SKM-1 treated with dmso at 0.1 percent for 144 hours (cell line): ENCODE data around the gene RFTN2.
"Not testable (repeated sequence)": the region's sequence is repeated elsewhere in the genome, so short reads cannot be mapped to it uniquely, and the experiment has no call there.

Source experiments
- DNase-seq: peaks from one replicate; lab custom pipeline; 2025; ENCODE audit not compliant: unreplicated experiment; lab: John Stamatoyannopoulos, UW

RFTN2 gene

DNA sequence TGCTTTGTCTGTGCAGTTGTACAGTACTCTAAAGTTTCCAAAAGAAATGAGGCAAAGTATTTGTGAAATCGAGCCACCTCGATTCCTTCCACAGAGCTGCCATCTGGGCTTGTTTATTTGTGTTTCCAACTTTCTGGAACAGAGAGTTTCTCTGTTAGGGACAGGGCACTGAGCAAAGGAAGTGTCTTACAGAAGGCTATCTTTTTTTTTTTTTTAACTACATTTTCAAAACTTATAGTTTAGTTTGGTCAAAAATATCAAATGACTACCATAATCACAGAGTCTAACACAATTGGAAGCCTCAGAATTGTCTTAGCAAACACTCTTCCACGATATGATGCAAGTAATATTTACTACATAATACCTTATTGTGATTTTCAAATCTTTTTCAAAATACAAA, 796 bp downstream of the RFTN2 start:
- DNase-seq, result no peak

DNA sequence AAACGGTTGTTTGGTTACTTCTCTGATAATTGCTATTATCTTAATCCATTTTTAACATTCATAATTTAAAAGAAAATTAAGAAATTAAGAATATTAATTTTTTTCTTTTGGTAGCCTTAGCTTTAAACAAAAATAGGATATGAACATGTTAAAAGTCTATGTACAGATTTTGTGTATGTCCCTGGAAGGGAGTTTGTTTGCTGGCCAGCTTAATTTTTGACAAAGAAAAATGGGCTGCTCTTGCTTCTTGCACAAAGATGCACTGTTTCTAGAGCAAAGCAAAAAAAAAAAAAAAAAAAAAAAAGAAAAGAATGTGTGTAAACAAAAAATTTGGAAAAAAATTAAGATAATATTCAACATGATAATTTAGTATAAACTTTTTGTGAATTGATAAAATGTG, 1.3 kb downstream of the RFTN2 start:
- no peak for DNase-seq

DNA sequence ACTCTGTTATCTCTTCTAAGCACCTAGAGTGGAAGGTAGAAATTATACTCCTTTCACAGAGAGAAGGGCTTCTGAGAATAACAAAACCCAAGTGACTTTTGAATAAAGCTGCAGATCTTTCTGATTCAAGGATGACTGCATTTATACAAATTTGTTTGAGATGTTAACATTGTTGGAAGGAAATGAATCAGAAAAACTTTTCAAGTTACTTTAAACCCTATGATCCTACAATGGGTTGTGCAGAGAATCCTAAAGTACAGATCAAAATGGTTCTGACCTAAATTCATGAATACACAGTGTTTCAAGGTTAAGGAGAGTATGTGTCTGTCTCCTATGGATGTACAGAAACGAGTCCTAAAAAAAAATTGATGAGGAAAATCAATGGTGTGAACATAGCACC, 1.8 kb downstream of the RFTN2 start:
- DNase-seq, result no peak

DNA sequence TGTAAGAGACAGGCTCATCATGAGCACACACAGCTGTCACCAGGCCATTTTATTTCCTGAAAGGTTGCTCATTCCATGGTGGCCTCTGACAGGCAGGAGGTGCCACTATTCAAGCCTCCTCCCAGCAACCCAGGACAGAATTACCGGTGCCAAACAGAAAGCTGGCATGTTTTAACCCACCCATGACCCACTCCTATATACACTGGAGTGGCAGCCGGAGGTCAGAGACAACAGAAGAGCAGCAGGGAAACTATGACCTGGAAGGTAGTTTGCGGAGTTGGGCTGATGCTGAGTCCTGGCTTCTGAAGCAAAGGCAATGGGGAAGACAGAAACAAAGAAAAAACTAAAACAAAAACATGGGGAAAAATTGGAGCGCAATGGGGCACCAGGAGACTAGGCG, 2.3 kb downstream of the RFTN2 start:
- DNase-seq, result no peak

DNA sequence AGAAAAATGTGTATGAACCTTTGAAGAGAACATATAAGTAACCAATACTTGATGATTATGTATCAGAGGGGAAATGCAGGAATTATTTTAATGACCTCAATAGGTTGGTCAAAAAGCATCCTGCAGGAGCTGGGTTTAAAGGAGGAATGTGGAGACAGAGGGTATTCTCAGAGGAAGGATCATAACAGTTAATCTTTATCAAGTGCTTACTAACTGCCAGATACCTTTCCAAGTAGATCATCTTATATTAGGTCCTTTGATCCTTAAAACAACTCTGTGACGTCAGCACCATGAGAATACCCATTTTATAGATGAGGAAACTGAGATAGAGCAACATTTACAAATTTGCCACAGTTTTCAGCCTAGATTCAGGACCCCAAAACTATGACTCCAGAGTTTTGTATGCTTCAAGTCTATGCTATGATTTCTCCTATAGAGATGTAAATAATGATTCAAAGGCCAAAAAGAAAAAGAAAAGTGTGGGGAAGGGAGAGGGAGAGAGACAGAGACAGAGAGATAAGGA, 3.0 kb downstream of the RFTN2 start:
- DNase-seq, result no peak

DNA sequence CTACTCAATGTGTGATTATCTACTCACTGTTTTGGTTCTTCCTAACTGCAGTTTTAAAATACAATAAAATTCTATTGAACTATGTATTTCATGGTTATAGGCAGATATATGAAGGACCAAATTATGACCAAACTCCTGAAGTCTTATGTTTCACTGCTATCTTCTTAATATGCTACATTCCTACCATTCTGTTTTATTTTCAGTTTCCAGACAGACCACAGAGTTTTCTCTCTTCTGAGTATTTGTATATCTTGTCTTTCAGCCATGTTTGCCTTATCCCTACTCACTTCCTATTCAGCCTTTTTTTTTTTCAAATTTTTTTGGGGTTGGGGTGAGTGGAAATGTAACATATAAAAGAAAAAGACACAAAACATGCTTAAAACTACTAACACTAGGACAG, 6.3 kb downstream of the RFTN2 start:
- DNase-seq, result no peak

DNA sequence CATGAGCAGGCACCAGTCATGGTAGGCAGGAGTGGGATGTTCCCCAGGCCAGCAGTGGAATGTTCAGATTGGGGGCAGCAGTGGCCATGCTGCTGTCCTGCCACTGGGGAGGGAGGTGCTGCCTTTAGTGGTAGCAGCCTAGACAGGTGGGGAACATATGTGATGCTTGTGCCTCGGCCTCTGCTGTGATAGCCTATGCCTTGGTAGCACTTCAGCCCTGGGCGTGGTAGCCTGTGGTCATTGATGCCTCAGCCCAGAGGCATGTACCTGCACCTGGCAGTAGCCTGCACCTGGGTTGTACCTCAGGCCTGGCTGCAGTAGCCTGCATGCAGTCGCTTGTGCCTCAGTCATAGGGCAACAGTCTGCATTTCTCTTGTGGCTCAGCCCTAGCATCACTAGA, 7.1 kb downstream of the RFTN2 start:
- no peak for DNase-seq

DNA sequence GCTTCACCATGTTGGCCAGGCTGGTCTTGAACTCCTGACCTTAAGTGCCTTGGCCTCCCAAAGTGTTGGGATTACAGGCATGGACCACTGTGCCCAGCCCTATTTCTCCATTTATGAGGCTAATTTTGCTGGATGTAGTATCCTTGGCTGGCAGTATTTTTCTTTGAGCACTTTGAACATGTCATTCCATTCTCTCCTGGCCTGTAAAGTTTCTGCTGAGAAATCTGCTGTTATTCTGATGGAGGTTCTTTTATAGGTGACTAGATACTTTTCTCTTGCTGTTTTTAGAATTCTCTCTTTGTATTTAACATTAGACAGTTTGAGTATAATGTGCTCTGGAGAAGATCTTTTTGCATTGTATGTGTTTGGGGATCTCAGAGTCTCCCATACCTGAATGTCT, 9.1 kb downstream of the RFTN2 start:
- no peak for DNase-seq

DNA sequence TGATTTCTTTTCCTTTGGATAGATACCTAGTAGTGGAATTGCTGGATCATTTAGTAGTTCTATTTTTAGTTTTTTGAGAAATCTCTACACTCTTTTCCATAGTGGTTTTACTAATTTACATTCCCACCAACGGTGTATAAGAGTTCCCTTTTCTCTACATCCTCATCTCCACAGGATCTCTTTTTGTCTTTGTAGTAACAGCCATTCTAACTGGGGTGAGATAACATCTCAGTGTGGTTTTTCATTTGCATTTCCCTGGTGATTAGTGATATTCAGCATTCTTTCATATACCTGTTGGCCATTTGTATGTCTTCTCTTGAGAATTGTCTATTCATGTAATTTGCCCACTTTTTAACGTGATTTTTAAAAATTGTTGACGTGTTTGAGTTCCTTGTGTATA, 13.8 kb downstream of the RFTN2 start:
- DNase-seq, result no peak

DNA sequence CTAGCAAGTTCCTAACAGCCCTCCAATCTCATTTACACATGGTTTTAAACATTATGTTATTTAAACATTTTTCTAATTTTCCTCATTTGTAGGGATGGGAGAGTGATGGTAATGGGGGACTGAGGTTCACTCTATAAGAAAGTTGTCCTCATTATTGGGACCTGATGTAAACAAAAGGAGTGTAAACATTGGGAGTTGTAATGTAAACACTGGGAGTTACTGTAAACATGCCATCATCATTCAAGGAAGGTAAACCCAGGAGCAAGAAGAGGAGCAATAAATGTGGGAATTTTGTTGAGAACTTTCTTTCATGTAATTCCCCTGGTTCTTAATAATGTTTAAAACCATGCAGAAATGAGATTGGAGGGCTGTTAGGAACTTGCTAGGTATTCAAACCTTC, 17.8 kb downstream of the RFTN2 start:
- no peak for DNase-seq

DNA sequence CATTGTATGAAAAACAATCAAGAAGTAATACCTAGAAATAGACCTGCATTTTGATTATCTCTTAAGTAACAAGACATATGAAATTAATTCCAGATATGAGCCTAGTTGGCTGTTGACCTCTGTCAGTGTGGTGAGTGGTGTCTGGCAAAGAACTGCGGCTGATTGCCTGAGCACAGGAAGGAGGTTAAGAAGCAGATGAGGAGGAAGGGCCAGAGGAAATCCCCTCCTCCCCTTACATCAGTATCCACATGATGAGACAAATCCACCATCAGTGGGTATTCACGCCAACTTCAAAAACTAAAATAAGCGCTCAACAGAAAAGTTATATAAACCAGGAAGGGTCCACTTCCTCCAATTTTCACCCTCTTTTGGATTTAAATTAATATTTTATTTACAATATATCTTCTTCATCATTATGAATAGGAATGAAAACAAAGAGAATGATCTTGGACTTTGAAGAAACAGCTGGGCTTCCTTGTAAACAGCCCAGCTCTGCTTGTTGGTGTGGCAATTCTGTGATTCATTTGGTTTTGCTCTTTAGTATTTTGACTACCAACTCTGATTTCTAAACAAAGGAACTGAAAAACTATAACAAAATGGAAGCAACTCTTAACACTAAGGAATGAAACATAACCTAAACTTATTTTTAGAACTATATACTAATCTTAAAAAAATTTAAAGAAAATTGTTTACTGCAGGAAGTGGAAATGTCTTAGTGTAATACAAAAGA, 27.3 kb downstream of the RFTN2 start:
- DNase-seq, result no peak

DNA sequence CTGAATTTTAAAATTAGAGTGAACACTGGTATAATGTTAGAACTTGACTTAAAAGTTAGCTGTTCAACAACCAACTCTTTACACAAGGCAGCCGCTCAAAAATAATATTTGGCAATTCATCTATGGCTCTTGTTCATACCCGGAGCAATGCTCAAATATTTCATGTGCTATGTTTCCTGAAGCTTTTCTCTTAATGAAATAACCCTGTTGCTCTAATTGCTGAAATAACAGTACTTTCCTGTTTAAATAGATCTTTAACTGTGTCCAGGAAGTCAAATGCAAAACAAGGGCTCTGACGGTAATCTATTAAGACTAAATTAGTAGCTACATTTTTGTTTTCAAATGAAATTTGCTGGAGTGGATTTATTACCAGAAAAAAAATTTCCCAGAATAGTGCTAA, 33.7 kb downstream of the RFTN2 start:
- DNase-seq, result no peak

DNA sequence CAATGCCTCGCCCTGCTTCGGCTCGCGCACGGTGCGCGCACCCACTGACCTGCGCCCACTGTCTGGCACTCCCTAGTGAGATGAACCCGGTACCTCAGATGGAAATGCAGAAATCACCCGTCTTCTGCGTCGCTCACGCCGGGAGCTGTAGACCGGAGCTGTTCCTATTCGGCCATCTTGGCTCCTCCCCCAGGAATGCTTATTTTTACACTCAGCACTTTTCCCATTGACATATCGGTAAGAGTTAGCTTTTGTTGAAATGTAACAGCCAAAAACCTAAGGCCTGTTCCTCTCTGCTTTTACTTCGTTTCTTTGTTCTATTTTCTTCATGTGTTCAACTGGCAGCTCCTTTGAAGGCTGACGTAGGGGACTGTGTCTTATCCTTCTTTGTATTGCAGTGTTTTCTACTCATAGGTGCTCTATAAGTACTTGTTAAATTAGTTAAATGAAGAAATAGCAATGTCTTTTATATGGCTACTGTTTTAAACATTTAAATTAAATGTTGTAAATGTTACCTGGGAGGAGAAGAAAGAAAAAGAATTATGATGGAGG, 34.7 kb downstream of the RFTN2 start:
- not testable (repeated sequence) for DNase-seq

DNA sequence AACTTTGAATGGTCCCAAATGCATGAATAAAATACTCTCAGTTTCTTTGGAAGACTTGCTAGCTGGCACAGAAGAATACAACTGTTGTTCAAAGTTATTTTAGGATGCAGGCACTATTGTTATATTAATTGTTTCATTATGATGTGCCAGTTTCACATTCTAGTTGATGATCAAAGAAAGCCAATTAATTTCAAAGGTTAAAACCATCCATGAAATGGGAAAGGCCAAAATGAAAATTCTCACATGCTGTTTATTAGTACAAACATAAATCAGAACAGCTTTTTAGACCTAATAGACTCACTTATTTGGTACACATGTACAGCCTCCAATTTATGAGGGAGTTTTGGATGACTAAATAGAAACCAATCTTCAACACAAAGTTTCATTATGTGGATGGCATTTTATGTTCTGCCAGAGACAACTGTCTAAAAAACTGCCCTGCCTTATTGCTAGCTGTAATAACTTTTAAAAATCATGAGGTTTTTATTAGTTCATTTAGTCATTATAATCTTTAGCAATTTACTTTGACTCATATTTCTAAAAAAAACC, 42.2 kb downstream of the RFTN2 start:
- DNase-seq, result no peak

DNA sequence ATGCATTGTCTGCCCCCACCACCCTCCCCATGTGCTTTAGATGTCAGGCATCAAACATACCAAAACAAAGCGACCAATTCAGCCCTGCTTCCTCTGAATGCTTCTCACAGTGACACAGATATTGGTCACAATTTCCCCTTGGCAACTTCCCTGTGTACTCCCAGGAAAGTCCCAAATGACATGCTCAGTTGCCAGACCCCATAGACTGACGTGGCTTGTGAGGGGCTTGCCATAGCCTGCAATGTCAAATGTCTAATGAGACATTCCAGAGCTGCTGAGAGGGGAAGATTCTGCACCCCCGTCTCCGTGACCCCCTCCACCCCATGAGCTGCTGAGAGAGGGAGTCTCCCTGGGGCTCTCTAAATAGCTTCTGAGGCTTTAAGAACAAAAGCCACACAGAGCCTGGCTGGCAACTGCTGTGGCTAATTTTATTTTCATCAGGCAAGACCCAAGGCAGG, 47.3 kb downstream of the RFTN2 start:
- no peak for DNase-seq

DNA sequence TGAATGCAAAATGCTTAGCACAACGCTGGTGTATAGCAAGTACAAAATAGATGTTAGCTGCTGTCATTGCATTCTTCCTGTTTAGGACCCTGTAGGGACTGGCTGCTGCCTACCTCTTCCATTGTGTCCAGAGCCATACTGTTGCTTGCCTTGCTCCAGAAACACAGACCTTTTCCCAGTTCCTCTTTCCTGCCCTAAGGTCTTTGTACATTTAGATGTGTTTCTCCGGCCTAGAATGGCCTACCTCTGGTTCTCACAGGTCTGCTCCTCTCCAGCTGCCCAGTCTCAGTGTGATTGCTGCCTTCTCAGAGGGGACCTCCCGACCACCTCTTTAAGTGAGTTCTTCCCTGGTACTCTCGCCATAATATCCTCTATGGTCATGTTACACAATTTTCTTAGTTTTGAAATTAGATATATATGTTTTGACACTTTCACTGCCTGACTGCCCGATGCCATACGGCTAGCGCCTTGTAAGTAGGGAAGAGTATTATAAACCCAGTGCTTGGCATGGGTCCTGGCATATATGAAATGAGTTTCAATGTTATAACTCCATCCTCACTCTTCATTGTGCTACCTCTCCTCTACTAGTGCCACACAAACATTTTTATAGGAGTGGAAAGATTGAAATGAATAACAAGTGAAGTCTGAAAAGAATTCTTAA, 48.3 kb downstream of the RFTN2 start:
- no peak for DNase-seq

DNA sequence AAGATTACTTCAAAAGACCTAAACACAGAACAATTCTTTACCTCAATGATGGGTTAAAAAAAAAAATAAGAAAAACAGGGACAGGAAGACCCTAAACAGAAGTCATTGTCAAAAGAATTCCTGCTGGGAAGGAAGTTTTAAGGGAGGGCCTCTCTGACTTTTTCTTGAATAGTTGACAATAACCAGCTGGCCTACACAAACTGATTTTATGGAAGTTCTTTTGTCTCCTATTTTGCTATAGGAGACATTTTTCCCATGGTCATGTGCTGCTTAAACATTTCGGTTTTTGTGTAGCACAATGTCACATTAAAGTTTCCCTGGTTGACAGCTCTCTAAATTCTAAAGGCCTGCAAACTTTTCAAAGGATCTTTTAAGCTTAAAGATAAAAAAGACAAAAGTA, 55.3 kb downstream of the RFTN2 start:
- DNase-seq, result no peak

DNA sequence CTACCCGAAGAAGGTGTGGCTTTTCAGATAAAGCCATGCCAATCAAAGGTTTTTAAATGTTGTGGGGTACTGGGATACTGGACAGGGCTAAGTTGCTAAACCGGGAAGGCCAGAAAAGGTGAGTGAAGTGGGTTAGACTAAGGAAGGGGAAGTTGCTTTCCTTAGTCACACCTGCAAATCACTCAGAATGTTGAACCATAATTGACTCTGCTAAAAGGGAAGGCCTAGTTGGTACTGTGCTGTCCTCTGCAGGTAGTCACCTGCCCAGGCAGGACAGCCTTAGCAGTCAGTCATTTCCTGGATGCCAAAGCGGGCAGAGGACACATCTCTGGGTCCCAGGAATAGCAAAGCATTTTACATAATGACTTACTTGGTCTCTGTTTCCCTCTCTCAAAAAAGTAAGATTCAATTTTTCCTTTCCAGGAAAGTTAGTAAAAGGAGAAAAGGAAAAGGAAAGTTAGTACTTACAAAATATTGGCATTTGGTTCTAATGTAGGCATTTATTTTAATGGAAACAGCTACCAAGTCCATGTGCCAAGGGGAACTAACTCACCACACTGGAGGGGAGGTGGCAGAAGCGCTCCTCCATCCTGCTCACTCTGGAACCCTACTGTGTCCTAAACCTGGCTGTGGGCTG, 60.3 kb downstream of the RFTN2 start:
- DNase-seq, result no peak

DNA sequence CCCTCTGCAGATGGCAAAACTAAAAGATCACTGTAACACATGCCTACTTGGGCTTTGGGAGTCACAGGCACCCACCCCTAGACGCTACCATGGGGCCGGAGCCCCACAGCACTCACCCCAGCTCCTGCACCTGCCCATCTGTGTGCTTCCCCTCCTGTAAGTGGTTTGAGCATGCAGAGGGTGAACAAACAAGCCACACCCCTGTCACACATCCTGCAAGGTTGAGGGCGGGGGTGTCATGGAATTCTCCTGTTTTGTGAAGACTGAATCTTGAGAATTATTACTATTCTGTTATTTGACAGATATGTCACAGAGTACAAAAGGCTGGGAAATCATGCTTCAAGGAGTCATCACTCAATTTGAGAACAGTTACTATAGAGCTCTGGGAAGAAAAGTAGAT, 60.9 kb downstream of the RFTN2 start:
- no peak for DNase-seq

DNA sequence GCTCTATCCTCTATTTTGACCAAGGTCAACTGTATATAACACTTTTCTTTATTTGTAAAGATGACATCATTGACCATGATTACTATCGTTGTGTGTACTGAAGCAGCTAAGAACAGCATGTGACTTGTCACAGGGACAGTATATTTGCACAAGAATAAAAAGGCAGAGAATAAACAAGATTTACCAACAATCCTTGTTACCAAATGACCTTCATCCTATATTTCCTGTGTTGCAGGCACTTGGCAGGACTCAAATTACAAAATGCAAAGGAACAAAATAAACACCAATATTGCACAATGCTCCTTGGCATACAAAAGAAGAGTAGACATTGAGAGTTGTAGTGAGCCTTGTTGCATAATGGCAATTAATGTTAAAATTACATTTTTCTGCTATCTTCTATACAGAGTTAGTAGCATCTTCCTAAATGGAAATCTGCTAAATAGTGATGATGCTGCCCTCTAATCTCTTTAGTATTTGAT, 61.8 kb downstream of the RFTN2 start:
- DNase-seq, result no peak

DNA sequence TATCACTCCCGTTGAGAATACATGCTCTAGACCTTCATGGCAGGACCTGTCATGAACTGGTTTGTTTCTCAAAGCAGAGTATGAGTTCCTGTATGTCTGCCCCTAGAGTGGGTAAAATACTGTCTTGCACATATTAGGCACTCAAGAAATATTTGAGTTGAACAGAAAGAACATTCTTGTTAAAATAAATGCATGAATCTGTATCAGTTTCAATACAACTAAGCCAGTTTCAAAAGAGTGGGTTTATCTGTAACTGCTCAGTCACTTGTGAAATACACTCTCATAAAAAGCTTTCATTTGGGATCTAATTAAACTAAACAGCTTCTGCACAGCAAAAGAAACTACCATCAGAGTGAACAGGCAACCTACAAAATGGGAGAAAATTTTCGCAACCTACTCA, 69.2 kb downstream of the RFTN2 start:
- no peak for DNase-seq
